WTC11 (cell line): ENCODE measurements around the gene PRB4. TPM values are rescaled to one million over a fixed set of nuclear protein-coding genes. Genes with fewer than 3 reads are reported as not detected.

Source experiments
- ATAC-seq: fragments of 200-7000 bp; cut with Tn5 transposase; 2 replicates; pipeline ENCODE4 v1.10.0; 2021; ENCODE audit warnings: mild to moderate bottlenecking, moderate library complexity
- CTCF ChIA-PET: fragments of 300-600 bp; sonication (Branson Sonifier 250); formaldehyde crosslinking; loops from one replicate; lab custom pipeline; 2021; ENCODE audit warnings: antibody characterized with exemption; lab: Charles Lee
- POLR2A ChIA-PET: fragments of 350-600 bp; sonication (Branson Sonifier 250); formaldehyde crosslinking; loops from one replicate; lab custom pipeline; 2021; ENCODE audit warnings: antibody characterized with exemption; lab: Charles Lee
- DNase-seq: peaks from one replicate; pipeline ENCODE4 v3.0.0; 2021; ENCODE audit warnings: low spot score
- H3K27ac Mint-ChIP-seq: 2 replicates; pipeline ENCODE4 v1.8.0; 2021; ENCODE audit warnings: mixed read lengths
- H3K27me3 Mint-ChIP-seq: 2 replicates; pipeline ENCODE4 v1.8.0; 2021; ENCODE audit warnings: low read depth, mild to moderate bottlenecking, moderate library complexity, mixed read lengths
- H3K36me3 Mint-ChIP-seq: 2 replicates; pipeline ENCODE4 v1.8.0; 2021; ENCODE audit warnings: mixed read lengths
- H3K4me1 Mint-ChIP-seq: 2 replicates; pipeline ENCODE4 v1.8.0; 2022; ENCODE audit warnings: mixed read lengths
- H3K4me3 Mint-ChIP-seq: 2 replicates; pipeline ENCODE4 v1.8.0; 2021; ENCODE audit warnings: mild to moderate bottlenecking, moderate library complexity, mixed read lengths
- H3K9me3 Mint-ChIP-seq: 2 replicates; pipeline ENCODE4 v1.8.0; 2021; ENCODE audit warnings: mixed read lengths
- AFF4 ChIP-seq: sonication (generic); formaldehyde crosslinking; IDR thresholded peaks from 2 replicates; pipeline ENCODE4 v1.8.1; 2023; ENCODE audit warnings: mild to moderate bottlenecking, missing genetic modification reagents, borderline replicate concordance
- EMX1 ChIP-seq: fragments of 250-450 bp; sonication (Bioruptor Pico); IDR thresholded peaks from 2 replicates; pipeline ENCODE4 v1.8.0; 2021; ENCODE audit warnings: mild to moderate bottlenecking
- ETV6 ChIP-seq: sonication (generic); formaldehyde crosslinking; IDR thresholded peaks from 2 replicates; pipeline ENCODE4 v1.8.1; 2022; ENCODE audit warnings: mild to moderate bottlenecking, missing genetic modification reagents
- KAT7 ChIP-seq: sonication (generic); formaldehyde crosslinking; IDR thresholded peaks from 2 replicates; pipeline ENCODE4 v1.8.1; 2023; ENCODE audit warnings: missing genetic modification reagents, mild to moderate bottlenecking, borderline replicate concordance
- NFYB ChIP-seq: sonication (generic); formaldehyde crosslinking; conservative IDR thresholded peaks from 2 replicates; pipeline ENCODE4 v1.8.0; 2022; ENCODE audit warnings: low read depth, missing genetic modification reagents
- SMAD4 ChIP-seq: sonication (generic); formaldehyde crosslinking; IDR thresholded peaks from 2 replicates; pipeline ENCODE4 v1.8.0; 2022; ENCODE audit warnings: mild to moderate bottlenecking, missing genetic modification reagents
- SP1 ChIP-seq: sonication (generic); formaldehyde crosslinking; conservative IDR thresholded peaks from 2 replicates; pipeline ENCODE4 v1.8.1; 2022; ENCODE audit warnings: missing genetic modification reagents
- TCF7 ChIP-seq: sonication (generic); formaldehyde crosslinking; IDR thresholded peaks from 2 replicates; pipeline ENCODE4 v1.8.0; 2022; ENCODE audit warnings: mild to moderate bottlenecking, low read depth, missing genetic modification reagents, moderate library complexity
- TEAD1 ChIP-seq: sonication (generic); formaldehyde crosslinking; IDR thresholded peaks from 2 replicates; pipeline ENCODE4 v1.8.0; 2022; ENCODE audit warnings: mild to moderate bottlenecking, missing genetic modification reagents
- ZMAT4 ChIP-seq: fragments of 250-450 bp; sonication (Bioruptor Pico); IDR thresholded peaks from 2 replicates; pipeline ENCODE4 v1.9.0; 2021; ENCODE audit warnings: mild to moderate bottlenecking
- ZNF121 ChIP-seq: sonication (generic); formaldehyde crosslinking; IDR thresholded peaks from 2 replicates; pipeline ENCODE4 v1.8.0; 2023; ENCODE audit warnings: missing genetic modification reagents
- ZNF138 ChIP-seq: sonication (generic); formaldehyde crosslinking; conservative IDR thresholded peaks from 2 replicates; pipeline ENCODE4 v1.8.1; 2022; ENCODE audit warnings: mild to moderate bottlenecking, moderate library complexity, missing genetic modification reagents
- ZNF219 ChIP-seq: sonication (generic); formaldehyde crosslinking; IDR thresholded peaks from 2 replicates; pipeline ENCODE4 v1.8.0; 2023; ENCODE audit warnings: missing genetic modification reagents, mild to moderate bottlenecking, borderline replicate concordance
- ZNF317 ChIP-seq: sonication (generic); formaldehyde crosslinking; IDR thresholded peaks from 2 replicates; pipeline ENCODE4 v1.8.1; 2023; ENCODE audit warnings: low read depth, mild to moderate bottlenecking, moderate library complexity, missing genetic modification reagents, borderline replicate concordance
- ZNF512 ChIP-seq: sonication (generic); formaldehyde crosslinking; IDR thresholded peaks from 2 replicates; pipeline ENCODE4 v1.8.1; 2022; ENCODE audit warnings: missing genetic modification reagents, borderline replicate concordance
- ZNF671 ChIP-seq: fragments of 250-450 bp; sonication (Bioruptor Pico); IDR thresholded peaks from 2 replicates; pipeline ENCODE4 v1.8.0; 2021; ENCODE audit warnings: mild to moderate bottlenecking
- total RNA-seq: library from RNA; stranded (reverse); gene quantifications from 3 replicates; pipeline ENCODE4 v1.2.3, GENCODE V29; 2021
- TF ChIP-seq, protein P1 (sequence below): fragments of 250-450 bp; sonication (Bioruptor Pico); IDR thresholded peaks from 2 replicates; pipeline ENCODE4 v1.9.0; 2021; ENCODE audit warnings: moderate library complexity, mild to moderate bottlenecking, inconsistent platforms, borderline replicate concordance
- TF ChIP-seq, protein P2 (sequence below): sonication (generic); formaldehyde crosslinking; IDR thresholded peaks from 2 replicates; pipeline ENCODE4 v1.8.1; 2023; ENCODE audit warnings: mild to moderate bottlenecking, missing genetic modification reagents
- TF ChIP-seq, protein P3 (sequence below): sonication (generic); formaldehyde crosslinking; IDR thresholded peaks from 2 replicates; pipeline ENCODE4 v1.8.1; 2023; ENCODE audit warnings: mild to moderate bottlenecking, missing genetic modification reagents

Gene PRB4
- total RNA-seq, 1 experiment from 2014 or later, result not detected

GRCh38 chr12:11269607-11270006, 40.6 kb downstream of the PRB4 start, which contains the start of gene PRB3 (continued):
- TF ChIP-seq AFF4 (CRISPR knock-in tag) (no peak), ZNF512 (CRISPR knock-in tag) (no peak), TCF7 (CRISPR knock-in tag) (no peak), ZNF671 (CRISPR knock-in tag) (no peak), ZMAT4 (CRISPR knock-in tag) (no peak), KAT7 (CRISPR knock-in tag) (no peak)
- TF ChIP-seq, protein P1, sequence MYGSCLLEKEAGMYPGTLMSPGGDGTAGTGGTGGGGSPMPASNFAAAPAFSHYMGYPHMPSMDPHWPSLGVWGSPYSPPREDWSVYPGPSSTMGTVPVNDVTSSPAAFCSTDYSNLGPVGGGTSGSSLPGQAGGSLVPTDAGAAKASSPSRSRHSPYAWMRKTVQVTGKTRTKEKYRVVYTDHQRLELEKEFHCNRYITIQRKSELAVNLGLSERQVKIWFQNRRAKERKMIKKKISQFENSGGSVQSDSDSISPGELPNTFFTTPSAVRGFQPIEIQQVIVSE (CRISPR knock-in tag), result no peak

DNA sequence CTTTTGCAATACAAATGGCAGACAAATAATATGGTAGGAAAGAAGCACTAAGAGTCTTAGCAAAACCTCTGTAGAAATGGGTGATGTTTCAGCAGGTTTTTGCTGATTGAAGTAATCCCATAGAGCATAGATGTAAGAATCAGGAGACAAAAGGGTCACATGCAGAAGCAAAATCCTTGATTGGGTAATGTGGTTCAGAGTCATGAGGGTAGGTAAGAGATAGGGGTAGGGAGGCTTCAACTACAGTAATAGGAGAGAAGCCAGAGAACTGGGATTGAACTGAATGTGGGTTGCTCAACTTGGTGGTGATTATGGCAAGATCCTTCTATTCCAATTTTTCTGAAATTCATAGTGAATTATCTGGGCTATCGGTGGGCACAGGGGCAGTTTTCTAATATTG, 45.7 kb downstream of the PRB4 start:
- ATAC-seq, result no peak
- no peaks in the 10 kb centered on the region for H3K4me1 Mint-ChIP-seq
- no peaks in the 10 kb centered on the region for H3K27me3 Mint-ChIP-seq
- peaks cover 13% of the 10 kb centered on the region for H3K9me3 Mint-ChIP-seq
- no peak overlapping the region for H3K27ac Mint-ChIP-seq
- no peaks in the 10 kb centered on the region for H3K36me3 Mint-ChIP-seq
- no peak for DNase-seq
- CTCF ChIA-PET, result no interaction called here
- TF ChIP-seq TEAD1 (no peak), AFF4 (CRISPR knock-in tag) (no peak), ETV6 (CRISPR knock-in tag) (no peak), SP1 (CRISPR knock-in tag) (no peak), NFYB (CRISPR knock-in tag) (no peak), ZNF317 (CRISPR knock-in tag) (no peak), ZNF138 (CRISPR knock-in tag) (no peak), ZNF121 (CRISPR knock-in tag) (no peak), SMAD4 (CRISPR knock-in tag) (no peak), TCF7 (CRISPR knock-in tag) (no peak), ZNF219 (CRISPR knock-in tag) (no peak), EMX1 (CRISPR knock-in tag) (no peak)
- TF ChIP-seq, protein P2, sequence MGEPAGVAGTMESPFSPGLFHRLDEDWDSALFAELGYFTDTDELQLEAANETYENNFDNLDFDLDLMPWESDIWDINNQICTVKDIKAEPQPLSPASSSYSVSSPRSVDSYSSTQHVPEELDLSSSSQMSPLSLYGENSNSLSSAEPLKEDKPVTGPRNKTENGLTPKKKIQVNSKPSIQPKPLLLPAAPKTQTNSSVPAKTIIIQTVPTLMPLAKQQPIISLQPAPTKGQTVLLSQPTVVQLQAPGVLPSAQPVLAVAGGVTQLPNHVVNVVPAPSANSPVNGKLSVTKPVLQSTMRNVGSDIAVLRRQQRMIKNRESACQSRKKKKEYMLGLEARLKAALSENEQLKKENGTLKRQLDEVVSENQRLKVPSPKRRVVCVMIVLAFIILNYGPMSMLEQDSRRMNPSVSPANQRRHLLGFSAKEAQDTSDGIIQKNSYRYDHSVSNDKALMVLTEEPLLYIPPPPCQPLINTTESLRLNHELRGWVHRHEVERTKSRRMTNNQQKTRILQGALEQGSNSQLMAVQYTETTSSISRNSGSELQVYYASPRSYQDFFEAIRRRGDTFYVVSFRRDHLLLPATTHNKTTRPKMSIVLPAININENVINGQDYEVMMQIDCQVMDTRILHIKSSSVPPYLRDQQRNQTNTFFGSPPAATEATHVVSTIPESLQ (CRISPR knock-in tag), result no peak
- TF ChIP-seq, protein P3, sequence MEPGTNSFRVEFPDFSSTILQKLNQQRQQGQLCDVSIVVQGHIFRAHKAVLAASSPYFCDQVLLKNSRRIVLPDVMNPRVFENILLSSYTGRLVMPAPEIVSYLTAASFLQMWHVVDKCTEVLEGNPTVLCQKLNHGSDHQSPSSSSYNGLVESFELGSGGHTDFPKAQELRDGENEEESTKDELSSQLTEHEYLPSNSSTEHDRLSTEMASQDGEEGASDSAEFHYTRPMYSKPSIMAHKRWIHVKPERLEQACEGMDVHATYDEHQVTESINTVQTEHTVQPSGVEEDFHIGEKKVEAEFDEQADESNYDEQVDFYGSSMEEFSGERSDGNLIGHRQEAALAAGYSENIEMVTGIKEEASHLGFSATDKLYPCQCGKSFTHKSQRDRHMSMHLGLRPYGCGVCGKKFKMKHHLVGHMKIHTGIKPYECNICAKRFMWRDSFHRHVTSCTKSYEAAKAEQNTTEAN, result no peak
- TF ChIP-seq, all 79 proteins: peak for 0
- H3K4me3 Mint-ChIP-seq, result no peak overlapping the region
- POLR2A ChIA-PET, result no interaction called here
